Endodermal cell (in vitro differentiated cells): ENCODE results near the gene SND1. TPM values are rescaled to one million over a fixed set of nuclear protein-coding genes. Genes with fewer than 3 reads are reported as not detected.

Experiments used
- DNase-seq: peaks from one replicate; pipeline ENCODE4 v3.0.0-alpha.2; 2017
- H3K27ac ChIP-seq: 2 replicates; pipeline ENCODE4 v1.5.1; 2013; ENCODE audit warnings: mild to moderate bottlenecking, low read depth, low read length, moderate library complexity
- H3K27me3 ChIP-seq: 2 replicates; pipeline ENCODE4 v1.6.1; 2013; ENCODE audit warnings: mild to moderate bottlenecking, low read length, moderate library complexity; ENCODE audit not compliant: insufficient read depth, control insufficient read depth, poor library complexity, severe bottlenecking
- H3K36me3 ChIP-seq: 2 replicates; pipeline ENCODE4 v1.7.0; 2013; ENCODE audit warnings: mild to moderate bottlenecking, low read length, moderate library complexity; ENCODE audit not compliant: control insufficient read depth, insufficient read depth
- H3K4me1 ChIP-seq: one replicate; pipeline ENCODE4 v1.7.0; 2013; ENCODE audit warnings: low read length; ENCODE audit not compliant: control insufficient read depth, insufficient read depth
- H3K4me3 ChIP-seq: 2 replicates; pipeline ENCODE4 v1.5.1; 2013; ENCODE audit warnings: mild to moderate bottlenecking, low read length, moderate library complexity
- H3K9ac ChIP-seq: 2 replicates; pipeline ENCODE4 v1.6.1; 2013; ENCODE audit warnings: mild to moderate bottlenecking, low read length, moderate library complexity; ENCODE audit not compliant: poor library complexity, severe bottlenecking; ENCODE audit errors: extremely low read depth
- H3K9me3 ChIP-seq: 2 replicates; pipeline ENCODE4 v1.6.1; 2013; ENCODE audit warnings: mild to moderate bottlenecking, low read length, moderate library complexity; ENCODE audit not compliant: control insufficient read depth
- H3K27ac Mint-ChIP-seq: 2 replicates; pipeline ENCODE4 v1.8.0; 2020; ENCODE audit warnings: mixed read lengths
- H3K27me3 Mint-ChIP-seq: 2 replicates; pipeline ENCODE4 v1.8.0; 2021; ENCODE audit warnings: mild to moderate bottlenecking, mixed read lengths; ENCODE audit not compliant: insufficient read depth
- H3K36me3 Mint-ChIP-seq: 2 replicates; pipeline ENCODE4 v1.8.0; 2020; ENCODE audit warnings: low read depth, mixed read lengths
- H3K4me1 Mint-ChIP-seq: 2 replicates; pipeline ENCODE4 v1.8.0; 2020; ENCODE audit warnings: mixed read lengths
- H3K4me3 Mint-ChIP-seq: 2 replicates; pipeline ENCODE4 v1.8.0; 2020; ENCODE audit warnings: mild to moderate bottlenecking, moderate library complexity, mixed read lengths
- H3K9me3 Mint-ChIP-seq: 2 replicates; pipeline ENCODE4 v1.8.0; 2020; ENCODE audit warnings: mild to moderate bottlenecking, mixed read lengths
- WGBS, 2 experiments: methylation state at CpG; one replicate each; pipeline versions ENCODE4 v1.1.5 to v1.1.7; 2013; ENCODE audit warnings: missing lambda C conversion rate in 2 of 2, mixed read lengths in 1 of 2; ENCODE audit not compliant: insufficient coverage in 1 of 2, insufficient read length in 1 of 2; 5-methylcytosine and 5-hydroxymethylcytosine counted together
- total RNA-seq, 2 donors: library from RNA; stranded (reverse); fragmentation: NEBNext Ultra II Directional in 1 of 2; extraction: Animal tissue kit (Norgen Biotek cat#: 25700) in 1 of 2; gene quantifications; 2 replicates in 1 of 2; 3 replicates in 1 of 2; pipeline ENCODE4 v1.2.1, GENCODE V29; 2021
- TF ChIP-seq, protein P1 (sequence below): fragments of 200-600 bp; sonication (generic); conservative IDR thresholded peaks from 2 replicates; pipeline ENCODE4 v1.5.0; 2021; ENCODE audit warnings: antibody characterized with exemption, mild to moderate bottlenecking

Gene SND1
- total RNA-seq, 2 donors from 2014 or later: 240 to 267 TPM

DNA sequence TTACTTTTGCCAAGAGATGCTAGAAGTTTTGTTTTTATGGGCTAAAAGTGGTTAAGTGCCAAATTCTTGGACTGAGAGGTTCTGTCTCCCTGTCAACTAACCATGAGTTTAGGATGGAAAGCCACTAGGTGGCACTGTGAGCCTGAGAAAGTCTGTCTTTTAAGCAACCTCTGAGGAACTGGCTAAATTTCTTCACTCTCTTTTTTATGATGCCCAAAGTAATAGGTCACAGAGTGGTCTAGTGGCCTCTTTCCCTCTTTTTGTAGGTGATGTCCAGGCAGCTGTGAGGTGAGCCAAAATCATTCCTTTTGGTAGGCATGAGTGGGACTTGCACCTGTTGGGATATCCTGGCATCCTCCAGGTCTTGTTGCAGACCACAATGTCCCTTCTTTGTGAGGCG is 56.8 kb downstream of the SND1 start:
- Histone ChIP-seq H3K4me3 (no peak overlapping the region), H3K36me3 (peaks cover 97% of the 10 kb centered on the region), H3K9me3 (peaks cover 23% of the 10 kb centered on the region), H3K4me1 (no peaks in the 10 kb centered on the region), H3K27me3 (no peaks in the 10 kb centered on the region), H3K27ac (no peak overlapping the region), H3K9ac (no peak overlapping the region)
- Mint-ChIP-seq H3K9me3 (peaks cover 9% of the 10 kb centered on the region), H3K27me3 (no peaks in the 10 kb centered on the region), H3K27ac (no peak overlapping the region), H3K36me3 (peaks cover 78% of the 10 kb centered on the region), H3K4me1 (peaks cover 3% of the 10 kb centered on the region), H3K4me3 (no peak overlapping the region)
- WGBS, 2 experiments: 89 to 100% methylated on average over 1 of the region's 1 CpG
- DNase-seq: peak; percentile 90
- TF ChIP-seq, protein P1, sequence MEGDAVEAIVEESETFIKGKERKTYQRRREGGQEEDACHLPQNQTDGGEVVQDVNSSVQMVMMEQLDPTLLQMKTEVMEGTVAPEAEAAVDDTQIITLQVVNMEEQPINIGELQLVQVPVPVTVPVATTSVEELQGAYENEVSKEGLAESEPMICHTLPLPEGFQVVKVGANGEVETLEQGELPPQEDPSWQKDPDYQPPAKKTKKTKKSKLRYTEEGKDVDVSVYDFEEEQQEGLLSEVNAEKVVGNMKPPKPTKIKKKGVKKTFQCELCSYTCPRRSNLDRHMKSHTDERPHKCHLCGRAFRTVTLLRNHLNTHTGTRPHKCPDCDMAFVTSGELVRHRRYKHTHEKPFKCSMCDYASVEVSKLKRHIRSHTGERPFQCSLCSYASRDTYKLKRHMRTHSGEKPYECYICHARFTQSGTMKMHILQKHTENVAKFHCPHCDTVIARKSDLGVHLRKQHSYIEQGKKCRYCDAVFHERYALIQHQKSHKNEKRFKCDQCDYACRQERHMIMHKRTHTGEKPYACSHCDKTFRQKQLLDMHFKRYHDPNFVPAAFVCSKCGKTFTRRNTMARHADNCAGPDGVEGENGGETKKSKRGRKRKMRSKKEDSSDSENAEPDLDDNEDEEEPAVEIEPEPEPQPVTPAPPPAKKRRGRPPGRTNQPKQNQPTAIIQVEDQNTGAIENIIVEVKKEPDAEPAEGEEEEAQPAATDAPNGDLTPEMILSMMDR: peak; percentile 86

DNA sequence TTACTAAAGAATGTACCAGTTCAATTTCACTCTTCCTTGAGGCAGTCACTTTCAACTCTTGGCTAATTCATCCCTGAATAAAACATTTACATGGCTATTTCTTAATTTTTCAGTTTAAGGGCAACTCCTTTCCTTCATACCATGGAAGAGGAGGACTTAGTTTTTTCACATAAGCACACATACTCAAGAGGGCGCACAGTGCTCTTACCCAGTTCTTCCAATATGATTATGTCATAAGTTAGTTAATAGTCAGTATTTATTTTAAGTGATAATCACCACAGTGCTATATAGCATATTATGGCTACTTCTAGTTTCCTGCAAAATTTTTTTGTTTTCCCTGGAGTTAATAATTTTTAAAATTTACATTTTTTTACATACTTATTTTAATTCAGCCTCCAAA is 58.6 kb downstream of the SND1 start:
- no peaks in the 10 kb centered on the region for H3K27me3 ChIP-seq
- H3K4me3 ChIP-seq: no peak overlapping the region
- Mint-ChIP-seq H3K27me3 (no peaks in the 10 kb centered on the region), H3K4me1 (peaks cover 5% of the 10 kb centered on the region), H3K4me3 (no peak overlapping the region), H3K27ac (no peak overlapping the region), H3K36me3 (peaks cover 78% of the 10 kb centered on the region), H3K9me3 (peaks cover 9% of the 10 kb centered on the region)
- no peaks in the 10 kb centered on the region for H3K4me1 ChIP-seq
- no peak overlapping the region for H3K27ac ChIP-seq
- DNase-seq: no peak
- H3K36me3 ChIP-seq: peaks cover 97% of the 10 kb centered on the region
- H3K9ac ChIP-seq: no peak overlapping the region
- WGBS, 2 experiments: no CpG with 5 or more reads among the region's 1 CpG
- H3K9me3 ChIP-seq: peaks cover 28% of the 10 kb centered on the region
- TF ChIP-seq, protein P1: no peak

DNA sequence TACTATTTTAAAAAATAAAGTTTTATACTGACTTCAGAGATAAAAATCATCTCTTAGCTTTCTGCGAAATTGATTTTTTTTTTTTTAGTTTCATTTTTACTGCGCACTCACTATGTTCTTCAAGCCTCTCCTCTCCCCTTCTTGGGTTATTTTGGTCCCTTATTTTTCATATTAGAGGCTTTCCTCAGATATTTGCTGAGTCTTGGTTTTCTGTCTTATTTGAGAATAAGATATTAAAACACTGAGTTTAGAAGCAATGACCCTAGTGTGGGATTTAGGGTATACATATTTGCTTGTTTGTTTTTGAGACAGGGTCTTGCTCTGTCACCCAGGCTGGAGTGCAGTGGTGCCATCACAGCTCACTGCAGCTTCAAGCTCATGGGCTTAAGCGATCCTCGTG is 59.9 kb downstream of the SND1 start:
- DNase-seq: no peak
- peaks cover 97% of the 10 kb centered on the region for H3K36me3 ChIP-seq
- TF ChIP-seq, protein P1: no peak
- H3K27ac ChIP-seq: no peak overlapping the region
- peaks cover 28% of the 10 kb centered on the region for H3K9me3 ChIP-seq
- no peak overlapping the region for H3K4me3 ChIP-seq
- Mint-ChIP-seq H3K36me3 (peaks cover 70% of the 10 kb centered on the region), H3K9me3 (peaks cover 9% of the 10 kb centered on the region), H3K4me1 (peaks cover 5% of the 10 kb centered on the region), H3K27ac (no peak overlapping the region), H3K27me3 (no peaks in the 10 kb centered on the region), H3K4me3 (no peak overlapping the region)
- no peaks in the 10 kb centered on the region for H3K4me1 ChIP-seq
- 96 to 98% methylated on average over 3 to 4 of the region's 4 CpGs for WGBS, 2 experiments
- no peaks in the 10 kb centered on the region for H3K27me3 ChIP-seq
- no peak overlapping the region for H3K9ac ChIP-seq
